Neural progenitor cell (in vitro differentiated cells): ENCODE measurements around the gene SCGB3A1.

ENCODE experiments used
- EZH2 ChIP-seq: fragments of 200-600 bp; sonication (generic); IDR thresholded peaks from 2 replicates; pipeline ENCODE4 v1.6.1; 2017; ENCODE audit warnings: antibody characterized with exemption, mild to moderate bottlenecking, moderate library complexity
- TF ChIP-seq, protein P1 (sequence below): fragments of 200-600 bp; sonication (generic); IDR thresholded peaks from 2 replicates; pipeline ENCODE4 v1.5.1; 2017; ENCODE audit warnings: antibody characterized with exemption, mild to moderate bottlenecking

DNA sequence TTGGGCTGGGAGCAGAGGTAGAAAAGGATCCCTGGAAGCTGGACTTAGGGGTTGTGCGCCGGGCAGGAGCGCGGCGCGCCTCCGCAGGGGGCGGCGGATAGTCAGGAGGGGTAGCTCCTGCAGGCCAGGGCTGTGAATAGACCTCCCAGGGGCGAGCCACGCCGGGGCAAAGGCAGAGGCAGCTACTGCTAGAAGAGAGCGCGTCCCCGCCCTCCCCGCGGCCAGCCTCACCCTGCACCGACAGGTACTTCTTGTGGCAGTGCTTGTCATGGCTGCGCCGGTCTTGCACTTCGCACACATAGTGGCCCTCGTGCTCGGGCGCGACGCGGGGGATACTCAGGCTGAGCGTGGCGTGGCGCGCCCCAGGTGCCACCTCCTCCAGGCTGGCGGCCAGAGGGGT lies 30.0 kb upstream of the SCGB3A1 start:
- no peak for TF ChIP-seq EZH2
- TF ChIP-seq, protein P1, sequence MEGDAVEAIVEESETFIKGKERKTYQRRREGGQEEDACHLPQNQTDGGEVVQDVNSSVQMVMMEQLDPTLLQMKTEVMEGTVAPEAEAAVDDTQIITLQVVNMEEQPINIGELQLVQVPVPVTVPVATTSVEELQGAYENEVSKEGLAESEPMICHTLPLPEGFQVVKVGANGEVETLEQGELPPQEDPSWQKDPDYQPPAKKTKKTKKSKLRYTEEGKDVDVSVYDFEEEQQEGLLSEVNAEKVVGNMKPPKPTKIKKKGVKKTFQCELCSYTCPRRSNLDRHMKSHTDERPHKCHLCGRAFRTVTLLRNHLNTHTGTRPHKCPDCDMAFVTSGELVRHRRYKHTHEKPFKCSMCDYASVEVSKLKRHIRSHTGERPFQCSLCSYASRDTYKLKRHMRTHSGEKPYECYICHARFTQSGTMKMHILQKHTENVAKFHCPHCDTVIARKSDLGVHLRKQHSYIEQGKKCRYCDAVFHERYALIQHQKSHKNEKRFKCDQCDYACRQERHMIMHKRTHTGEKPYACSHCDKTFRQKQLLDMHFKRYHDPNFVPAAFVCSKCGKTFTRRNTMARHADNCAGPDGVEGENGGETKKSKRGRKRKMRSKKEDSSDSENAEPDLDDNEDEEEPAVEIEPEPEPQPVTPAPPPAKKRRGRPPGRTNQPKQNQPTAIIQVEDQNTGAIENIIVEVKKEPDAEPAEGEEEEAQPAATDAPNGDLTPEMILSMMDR = no peak
